ENCODE data around the gene MOV10L1.

DNA sequence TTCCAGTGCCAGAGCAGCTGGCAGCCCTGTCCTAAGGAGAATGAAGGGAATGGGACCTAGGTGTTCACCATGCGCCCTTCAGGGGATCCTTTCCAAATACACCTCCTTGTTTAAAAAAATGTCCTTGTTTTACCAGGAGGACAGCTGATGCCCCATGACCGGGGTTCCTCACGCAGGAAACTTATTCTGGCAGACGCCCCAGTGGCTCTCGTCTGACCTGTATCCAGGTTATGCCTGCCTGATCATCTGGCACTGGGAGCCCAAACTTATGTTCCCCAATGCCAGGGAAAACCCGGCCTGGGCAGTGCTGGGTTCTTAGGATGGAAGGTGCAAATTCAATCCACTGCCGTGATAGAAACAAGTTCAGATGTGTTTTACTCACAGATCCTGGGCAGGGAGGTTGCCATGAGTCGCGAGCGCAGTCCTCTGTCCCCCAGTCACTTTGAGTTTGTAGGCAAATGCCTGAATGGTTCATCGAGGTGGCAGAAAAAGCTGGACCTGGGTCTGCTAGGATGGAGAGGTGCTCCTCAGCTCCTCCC lies 31.5 kb downstream of the MOV10L1 start:
- TF ChIP-seq, protein P1, sequence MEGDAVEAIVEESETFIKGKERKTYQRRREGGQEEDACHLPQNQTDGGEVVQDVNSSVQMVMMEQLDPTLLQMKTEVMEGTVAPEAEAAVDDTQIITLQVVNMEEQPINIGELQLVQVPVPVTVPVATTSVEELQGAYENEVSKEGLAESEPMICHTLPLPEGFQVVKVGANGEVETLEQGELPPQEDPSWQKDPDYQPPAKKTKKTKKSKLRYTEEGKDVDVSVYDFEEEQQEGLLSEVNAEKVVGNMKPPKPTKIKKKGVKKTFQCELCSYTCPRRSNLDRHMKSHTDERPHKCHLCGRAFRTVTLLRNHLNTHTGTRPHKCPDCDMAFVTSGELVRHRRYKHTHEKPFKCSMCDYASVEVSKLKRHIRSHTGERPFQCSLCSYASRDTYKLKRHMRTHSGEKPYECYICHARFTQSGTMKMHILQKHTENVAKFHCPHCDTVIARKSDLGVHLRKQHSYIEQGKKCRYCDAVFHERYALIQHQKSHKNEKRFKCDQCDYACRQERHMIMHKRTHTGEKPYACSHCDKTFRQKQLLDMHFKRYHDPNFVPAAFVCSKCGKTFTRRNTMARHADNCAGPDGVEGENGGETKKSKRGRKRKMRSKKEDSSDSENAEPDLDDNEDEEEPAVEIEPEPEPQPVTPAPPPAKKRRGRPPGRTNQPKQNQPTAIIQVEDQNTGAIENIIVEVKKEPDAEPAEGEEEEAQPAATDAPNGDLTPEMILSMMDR (IDR thresholded peaks at IDR 0.05 in 4 of 5, conservative IDR thresholded peaks at IDR 0.05 in 1 of 5): no peak
- TF ChIP-seq POLR2A (IDR thresholded peaks at IDR 0.05): no peak

Measured in gastrocnemius medialis (tissue), 4 donors.